ENCODE data around the gene CDC25B. TPM values are rescaled to one million over a fixed set of nuclear protein-coding genes. Genes with fewer than 3 reads are reported as not detected.

The CDC25B gene
- total and polyA plus RNA-seq, 7 donors, result 5.1 to 9.1 (median 7.1) TPM

DNA sequence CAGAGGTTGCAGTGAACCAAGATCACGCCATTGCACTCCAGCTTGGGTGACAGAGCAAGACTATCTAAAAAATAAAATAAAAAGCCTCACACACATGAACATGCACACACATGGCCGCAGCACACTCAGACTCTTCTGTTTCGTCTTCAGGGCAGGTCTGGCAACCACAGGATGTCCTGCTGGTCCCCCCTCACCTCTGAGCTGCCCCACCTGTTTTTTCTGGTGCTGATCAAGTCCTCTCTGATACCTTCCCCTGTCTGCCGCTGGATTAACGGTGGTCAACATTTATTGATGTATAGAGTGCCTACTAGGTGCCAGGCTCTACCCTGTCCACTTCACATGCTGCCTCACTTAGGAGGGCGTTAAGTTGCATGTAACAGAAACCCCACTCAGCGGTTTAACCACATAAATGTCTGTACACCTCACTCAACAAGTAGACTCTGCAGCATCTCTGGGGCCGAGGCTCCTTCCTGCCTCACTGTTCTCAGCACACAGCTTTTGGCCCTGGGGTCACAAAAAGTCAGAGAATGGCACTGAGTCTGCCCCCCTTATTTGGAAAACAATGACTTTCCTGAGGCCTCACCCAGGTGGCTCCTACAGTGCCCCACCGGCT lies 19.7 kb downstream of the CDC25B start:
- no peak for TF ChIP-seq CTCF (IDR thresholded peaks at IDR 0.05)
- H3K27ac ChIP-seq, result no peak overlapping the region
- H3K36me3 ChIP-seq (ENCODE audit: insufficient read depth in 1 of 2, low read depth in 1 of 2), result no peaks in the 10 kb centered on the region
- intact Hi-C loops (cut with DNase I), result no loop called here
- H3K27me3 ChIP-seq (ENCODE audit: insufficient read depth in 3 of 3, low read length in 2 of 3), result no peaks in the 10 kb centered on the region
- 76 to 86% (median 81%) methylated on average over 9 of the region's 9 CpGs for WGBS, 3 donors
- H3K4me1 ChIP-seq, result peaks cover 31% of the 10 kb centered on the region
- ATAC-seq (no peak), DNase-seq (no peak)
- no peak overlapping the region for H3K4me3 ChIP-seq
- no peaks in the 10 kb centered on the region for H3K9me3 ChIP-seq

GRCh38 chr20:3818155-3819151 lies 22.3 kb downstream of the CDC25B start:
- peak; percentile 42 to 55 (median 47) for ATAC-seq
- H3K4me3 ChIP-seq, result no peak overlapping the region
- H3K9me3 ChIP-seq, result no peaks in the 10 kb centered on the region
- peak; percentile 54 for TF ChIP-seq CTCF (IDR thresholded peaks at IDR 0.05)
- peak overlapping the region; percentile 42 for H3K27ac ChIP-seq
- DNase-seq, result peak; percentile 71 to 80
- H3K27me3 ChIP-seq (ENCODE audit: insufficient read depth in 3 of 3, low read length in 2 of 3), result no peaks in the 10 kb centered on the region
- peaks cover 13% of the 10 kb centered on the region for H3K4me1 ChIP-seq
- intact Hi-C loops (cut with DNase I), result no loop called here
- WGBS, 3 donors, result 71 to 80% (median 76%) methylated on average over 8 of the region's 8 CpGs
- peaks cover 4 to 17% of the 10 kb centered on the region in 2 donors for H3K36me3 ChIP-seq (ENCODE audit: insufficient read depth in 1 of 2, low read depth in 1 of 2)

GRCh38 chr20:3819411-3820047 lies 23.4 kb downstream of the CDC25B start:
- DNase-seq (no peak), ATAC-seq (no peak)
- peak overlapping the region; percentile 96 for H3K27ac ChIP-seq
- H3K9me3 ChIP-seq, result no peaks in the 10 kb centered on the region
- WGBS, 3 donors, result 52 to 58% (median 52%) methylated on average over 19 to 20 of the region's 20 CpGs
- peaks cover 13% of the 10 kb centered on the region for H3K4me1 ChIP-seq
- peak overlapping the region; percentile 83 for H3K4me3 ChIP-seq
- intact Hi-C loops (cut with DNase I), result loop anchor here (1.0 to 5.0 kb wide), 3 partner anchors 27 to 32 kb away; partner anchors contain the start of genes CENPB (in 1 of the 2) and MAVS (in 1 of the 2)
- H3K27me3 ChIP-seq (ENCODE audit: insufficient read depth in 3 of 3, low read length in 2 of 3), result no peaks in the 10 kb centered on the region
- peaks cover 7 to 27% of the 10 kb centered on the region in 2 donors for H3K36me3 ChIP-seq (ENCODE audit: insufficient read depth in 1 of 2, low read depth in 1 of 2)
- TF ChIP-seq CTCF (IDR thresholded peaks at IDR 0.05), result no peak

DNA sequence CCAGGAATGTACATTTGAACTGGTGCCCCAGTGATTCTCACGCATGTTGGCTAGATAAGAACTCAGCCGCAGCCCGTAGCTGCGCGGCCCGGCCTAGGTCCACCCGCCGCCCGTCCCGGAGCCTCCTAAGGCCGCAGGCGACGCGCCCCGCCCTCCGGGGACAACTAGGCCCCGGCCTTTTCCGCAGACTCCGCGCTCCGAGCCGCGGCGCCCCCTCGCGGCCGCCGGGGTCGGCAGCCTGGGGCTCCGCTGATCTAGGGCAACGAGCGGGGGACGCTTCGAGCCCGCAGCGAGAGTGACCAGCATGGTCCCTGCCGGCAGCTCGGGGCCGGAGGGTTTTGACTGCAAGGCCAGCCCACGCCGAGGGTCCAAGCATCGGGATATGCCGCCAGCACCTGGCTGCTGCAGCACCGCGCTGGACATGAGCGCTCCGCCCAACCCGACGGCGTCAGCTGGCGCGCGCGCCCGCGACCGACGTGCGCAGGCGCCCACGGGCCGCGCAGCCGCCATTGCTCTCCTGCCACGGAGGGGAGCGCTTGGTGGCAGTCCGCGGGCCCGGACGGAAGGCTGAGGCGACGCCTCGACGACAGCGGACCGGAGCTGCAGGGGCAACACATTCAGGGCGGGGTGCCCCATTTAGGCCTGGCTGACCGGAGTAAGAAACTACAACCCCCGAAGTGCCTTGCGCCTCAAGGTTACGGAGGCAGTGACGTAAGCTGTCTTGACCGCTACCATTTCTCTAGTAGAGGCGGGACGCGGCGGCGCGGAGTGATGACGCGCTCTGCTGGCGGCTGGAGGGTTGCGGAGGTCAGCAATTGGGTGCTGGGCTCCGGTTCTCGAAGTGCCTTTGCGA lies 24.2 kb downstream of the CDC25B start, which contains the start of gene AP5S1:
TSS of gene AP5S1 (plus strand) at position 500 of the 853 bp plus-strand sequence. CDS start 1,571 bp downstream, outside the sequence.
- 0 to 1% (median 1%) methylated on average over 88 to 96 of the region's 96 CpGs for WGBS, 3 donors
- Histone ChIP-seq H3K27ac (peak within 1 kb of the TSS; percentile 96), H3K4me1 (peaks cover 13% of the 10 kb centered on the region), H3K27me3 (ENCODE audit: insufficient read depth in 3 of 3, low read length in 2 of 3) (no peaks in the 10 kb centered on the region), H3K36me3 (ENCODE audit: insufficient read depth in 1 of 2, low read depth in 1 of 2) (peaks cover 7 to 35% of the 10 kb centered on the region in 2 donors), H3K9me3 (no peaks in the 10 kb centered on the region), H3K4me3 (peak within 1 kb of the TSS; percentile 83)
- intact Hi-C loops (cut with DNase I), result loop anchor here (1.0 to 5.0 kb wide), 3 partner anchors 27 to 33 kb away; partner anchors contain the start of genes CENPB (in 1 of the 2) and MAVS (in 1 of the 2)
- ATAC-seq, result peak; percentile 89 to 92 (median 90)
- DNase-seq, result peak; percentile 97 to 98
- TF ChIP-seq CTCF (IDR thresholded peaks at IDR 0.05), result peak; percentile 99

Measured in psoas muscle (tissue), 8 donors.